GM06990 (cell line): ENCODE data around the gene ERCC8.

Experiments used
- DNase-seq: peaks from one replicate; pipeline ENCODE4 v3.0.0-alpha.2; 2011; ENCODE audit not compliant: insufficient read length; ENCODE audit errors: extremely low read depth
- H3K27me3 ChIP-seq: replicated peaks from 2 replicates; pipeline ENCODE4 v1.6.0; 2011; ENCODE audit warnings: low read length; ENCODE audit not compliant: control insufficient read depth, insufficient read depth
- H3K36me3 ChIP-seq: 2 replicates; pipeline ENCODE4 v1.5.1; 2011; ENCODE audit warnings: low read length; ENCODE audit not compliant: control insufficient read depth, insufficient read depth
- H3K4me3 ChIP-seq: replicated peaks from 2 replicates; pipeline ENCODE4 v1.5.1; 2011; ENCODE audit warnings: low read depth, mild to moderate bottlenecking, control low read depth, low read length
- CTCF ChIP-seq: IDR thresholded peaks from 2 replicates; pipeline ENCODE4 v1.5.1; 2011; ENCODE audit warnings: low read length, control low read depth, mild to moderate bottlenecking, inconsistent platforms; ENCODE audit not compliant: insufficient read depth, poor library complexity, severe bottlenecking

Gene ERCC8

GRCh38 chr5:60856066-60856465 lies 88.8 kb downstream of the ERCC8 start:
- Histone ChIP-seq H3K4me3 (no peak overlapping the region), H3K27me3 (no peaks in the 10 kb centered on the region), H3K36me3 (no peaks in the 10 kb centered on the region)
- TF ChIP-seq CTCF: no peak
- no peak for DNase-seq

GRCh38 chr5:60852940-60853339 lies 91.9 kb downstream of the ERCC8 start:
- DNase-seq: no peak
- no peak for TF ChIP-seq CTCF
- no peaks in the 10 kb centered on the region for H3K27me3 ChIP-seq
- H3K4me3 ChIP-seq: no peak overlapping the region
- H3K36me3 ChIP-seq: no peaks in the 10 kb centered on the region

- Histone ChIP-seq H3K36me3 (no peaks in the 10 kb centered on the region), H3K27me3 (no peaks in the 10 kb centered on the region), H3K4me3 (no peak overlapping the region)
- TF ChIP-seq CTCF: no peak
- no peak for DNase-seq
Measured at GRCh38 chr5:60852317-60852716, 92.6 kb downstream of the ERCC8 start.

- DNase-seq: no peak
- no peaks in the 10 kb centered on the region for H3K36me3 ChIP-seq
- no peak overlapping the region for H3K4me3 ChIP-seq
- no peaks in the 10 kb centered on the region for H3K27me3 ChIP-seq
- no peak for TF ChIP-seq CTCF
Measured at GRCh38 chr5:60851626-60852025, 93.2 kb downstream of the ERCC8 start.

GRCh38 chr5:60846298-60846697 lies 98.6 kb downstream of the ERCC8 start:
- H3K4me3 ChIP-seq: no peak overlapping the region
- no peaks in the 10 kb centered on the region for H3K36me3 ChIP-seq
- H3K27me3 ChIP-seq: peaks cover 2% of the 10 kb centered on the region; the same call in 1 of the 2 replicates
- TF ChIP-seq CTCF: no peak
- DNase-seq: no peak

- Histone ChIP-seq H3K36me3 (no peaks in the 10 kb centered on the region), H3K27me3 (peaks cover 2% of the 10 kb centered on the region; the same call in 1 of the 2 replicates), H3K4me3 (peak within 1 kb of the TSS; percentile 66)
- TF ChIP-seq CTCF: no peak
- DNase-seq: peak; percentile 79
Measured at GRCh38 chr5:60843936-60844905, 100.6 kb downstream of the ERCC8 start, which contains the start of gene ELOVL7. ELOVL7 (minus strand) TSS chr5:60844269; CDS start chr5:60787397, 56,872 bp downstream.
